Activated CD4-positive, CD25-positive, alpha-beta regulatory T cell treated with anti-CD3 and anti-CD28 coated beads, Interleukin-2, amount 50 U/mL, for 24 hours (primary cell): ENCODE data around the gene HSPG2.
"Not testable (repeated sequence)": the region's sequence is repeated elsewhere in the genome, so short reads cannot be mapped to it uniquely, and the experiment has no call there.

ENCODE experiments used
- ATAC-seq, 2 donors: fragments of 150-1000 bp; cut with Tn5 transposase; one replicate each; pipeline ENCODE4 v1.10.0; 2021; ENCODE audit warnings: mild to moderate bottlenecking in 1 of 2, moderate library complexity in 1 of 2

Gene HSPG2

DNA sequence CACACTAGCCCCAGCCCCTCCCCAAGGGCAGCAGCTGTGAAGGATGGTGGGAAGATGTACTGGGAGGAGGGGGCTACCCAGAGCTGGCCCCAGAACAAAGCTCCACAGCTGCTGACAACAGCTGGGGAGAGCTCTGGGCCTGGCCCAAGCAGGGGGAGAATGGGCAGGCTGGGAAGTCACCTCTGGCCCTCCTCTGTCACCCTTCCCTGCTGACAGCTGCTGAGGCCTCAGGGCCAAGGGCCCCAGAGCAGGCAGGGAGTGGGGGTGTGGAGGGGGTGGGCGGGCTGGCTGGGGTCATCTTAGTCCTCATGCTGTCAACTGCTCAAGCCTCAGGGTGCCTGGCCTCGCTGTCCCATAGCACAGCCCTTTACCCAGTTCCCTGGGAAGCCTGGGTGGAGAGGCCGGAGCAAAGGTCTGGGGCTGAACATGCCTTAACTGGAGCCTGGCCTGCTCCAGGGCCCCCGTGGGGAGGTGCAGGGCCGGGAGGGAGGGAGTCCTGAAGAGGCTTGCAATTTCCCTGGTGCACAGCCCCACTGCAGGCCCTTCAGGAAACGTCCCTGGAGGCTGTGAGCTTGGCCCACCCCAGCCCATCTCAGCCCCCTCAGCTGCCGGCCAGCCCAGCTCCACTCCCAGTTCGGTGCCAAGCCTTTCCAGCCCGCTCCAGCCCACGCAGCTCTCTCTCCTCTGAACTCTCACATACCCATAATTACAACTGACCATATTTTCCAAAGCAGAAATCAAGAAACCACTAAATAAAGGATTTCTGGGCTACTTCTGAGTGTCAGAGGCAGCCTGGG, 25.7 kb downstream of the HSPG2 start:
- no peak for ATAC-seq

- no peak for ATAC-seq
Observed at GRCh38 chr1:21910558-21911204, 26.4 kb downstream of the HSPG2 start.

GRCh38 chr1:21909787-21910503, 27.2 kb downstream of the HSPG2 start:
- ATAC-seq, result peak; percentile 20 to 44

DNA sequence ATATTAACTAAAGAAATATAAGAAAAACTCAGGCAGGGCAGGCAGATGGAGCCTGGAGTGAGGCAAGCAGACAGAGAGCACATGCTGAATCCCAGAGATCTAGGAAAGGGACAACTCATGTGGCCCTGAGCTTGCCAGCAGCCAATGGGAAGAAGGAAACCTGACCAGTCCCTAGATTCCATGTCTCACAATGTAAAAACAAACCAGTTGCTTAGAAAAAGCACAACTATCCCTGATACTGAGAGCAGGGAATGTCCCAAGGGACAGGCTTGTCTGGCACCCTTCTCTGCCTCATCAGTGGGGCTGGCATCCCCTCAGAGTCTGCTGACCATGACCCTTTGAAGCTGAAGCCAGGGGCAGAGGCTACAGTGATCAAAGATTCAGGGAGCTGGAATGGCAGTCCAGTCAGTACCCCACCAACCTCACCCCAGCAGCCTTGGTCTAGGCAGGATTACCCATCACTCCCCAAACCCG, 27.8 kb downstream of the HSPG2 start:
- ATAC-seq, result no peak

DNA sequence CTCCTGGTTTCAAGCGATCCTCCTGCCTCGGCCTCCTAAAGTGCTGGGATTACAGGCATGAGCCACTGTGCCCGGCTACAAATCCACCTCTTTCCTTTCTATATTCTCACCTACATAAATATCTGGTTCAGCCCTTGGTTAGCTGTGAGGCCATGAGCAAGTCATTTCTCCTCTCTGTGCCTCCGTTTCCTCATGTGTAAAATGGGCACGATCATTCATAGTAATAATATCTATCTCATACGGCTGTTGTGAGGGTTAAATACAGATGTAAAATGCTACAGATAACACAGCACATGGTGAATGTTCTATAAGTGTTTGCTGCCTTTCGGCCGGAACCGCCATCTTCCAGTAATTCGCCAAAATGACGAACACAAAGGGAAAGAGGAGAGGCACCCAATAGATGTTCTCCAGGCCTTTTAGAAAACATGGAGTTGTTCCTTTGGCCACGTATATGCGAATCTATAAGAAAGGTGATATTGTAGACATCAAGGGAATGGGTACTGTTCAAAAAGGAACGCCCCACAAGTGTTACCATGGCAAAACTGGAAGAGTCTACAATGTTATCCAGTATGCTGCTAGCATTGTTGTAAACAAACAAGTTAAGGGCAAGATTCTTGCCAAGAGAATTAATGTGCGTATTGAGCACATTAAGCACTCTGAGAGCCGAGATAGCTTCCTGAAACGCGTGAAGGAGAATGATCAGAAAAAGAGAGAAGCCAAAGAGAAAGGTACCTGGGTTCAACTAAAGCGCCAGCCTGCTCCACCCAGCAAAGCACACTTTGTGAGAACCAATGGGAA, 29.2 kb downstream of the HSPG2 start:
- ATAC-seq, result not testable (repeated sequence)

DNA sequence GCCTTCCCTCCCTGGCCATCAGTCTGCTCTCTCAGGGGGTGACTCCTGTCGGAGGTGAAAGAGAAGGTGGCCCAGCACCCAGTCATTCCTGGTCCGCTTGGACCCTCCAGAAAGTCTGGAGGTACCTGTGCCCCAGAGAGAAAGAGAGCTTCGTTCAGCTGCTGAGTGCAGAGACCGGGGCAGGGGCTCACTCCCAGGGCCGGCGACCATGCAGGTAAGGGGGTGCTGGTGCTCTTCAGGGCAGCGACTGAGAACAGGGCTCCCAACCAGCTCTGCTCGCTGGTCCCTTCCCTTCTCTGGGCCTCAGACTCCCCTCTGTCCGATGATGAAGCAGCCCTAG, 30.1 kb downstream of the HSPG2 start:
- no peak for ATAC-seq

DNA sequence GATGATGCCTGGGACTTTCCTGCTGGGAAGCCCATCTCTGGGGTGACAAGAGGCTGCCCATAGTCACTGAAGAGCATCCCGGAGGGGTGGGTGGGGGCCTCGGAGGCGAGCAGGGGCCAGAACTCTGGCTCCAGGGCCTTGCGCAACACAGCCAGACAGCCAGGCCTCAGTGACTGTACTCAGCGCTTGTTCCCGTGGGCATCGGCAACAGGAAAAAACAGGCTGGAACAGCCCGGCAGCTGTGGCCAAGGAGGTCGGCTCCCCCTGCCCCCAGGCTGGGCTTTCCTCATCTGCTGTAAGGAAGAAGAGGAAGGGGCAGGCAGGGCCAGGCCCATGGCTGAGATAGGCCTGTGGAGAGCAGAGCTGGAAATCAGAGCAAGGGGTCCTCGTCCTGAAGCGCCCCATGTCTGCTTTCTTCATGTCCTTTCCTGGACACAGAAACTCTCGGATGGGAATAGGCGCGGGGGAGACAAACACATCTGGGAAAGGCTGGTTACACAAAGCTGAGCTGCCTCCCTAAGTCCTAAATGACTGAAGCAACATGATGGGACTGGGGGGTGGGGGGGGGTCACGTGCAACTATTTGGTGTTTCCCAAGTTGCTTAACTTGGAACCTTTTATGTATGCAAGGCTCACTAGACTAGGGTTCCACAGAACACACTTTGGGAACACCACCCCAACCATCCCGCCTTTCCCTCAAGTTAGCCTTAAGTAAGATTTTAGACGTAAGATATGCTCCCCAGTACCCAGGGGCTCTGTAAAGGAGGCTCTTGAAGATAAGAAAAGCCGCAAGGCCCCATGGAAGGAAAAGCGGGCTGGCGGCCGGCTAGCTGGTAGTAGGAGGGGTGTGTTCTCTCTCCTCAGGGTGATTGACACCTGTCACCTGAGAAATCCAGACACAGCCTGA, 30.7 kb downstream of the HSPG2 start:
- ATAC-seq, result no peak

GRCh38 chr1:21904704-21905520, 32.2 kb downstream of the HSPG2 start:
- no peak for ATAC-seq

- ATAC-seq, result no peak
Observed at GRCh38 chr1:21904454-21904703, 32.7 kb downstream of the HSPG2 start.

GRCh38 chr1:21903638-21904453, 33.3 kb downstream of the HSPG2 start:
- no peak for ATAC-seq

- no peak for ATAC-seq
Observed at GRCh38 chr1:21902026-21903012, 34.8 kb downstream of the HSPG2 start.

DNA sequence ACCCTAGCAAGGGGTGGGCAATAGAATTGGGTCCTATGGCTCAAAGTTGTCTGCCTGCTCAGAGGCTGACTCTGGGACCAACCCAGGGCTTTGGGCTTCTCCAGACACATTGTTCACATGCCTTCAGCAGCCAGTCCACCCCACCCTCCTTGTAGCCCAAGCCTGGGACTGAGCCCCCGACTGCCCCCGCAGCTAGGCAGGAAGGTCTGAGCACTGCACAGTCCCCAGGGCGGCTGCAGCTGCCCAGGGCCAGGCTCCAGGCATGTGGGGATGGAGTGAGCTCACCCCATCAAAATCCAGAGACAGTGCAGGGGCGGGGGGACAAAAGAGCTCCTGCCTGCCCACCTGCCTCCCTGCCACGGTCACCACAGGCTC, 35.6 kb downstream of the HSPG2 start:
- no peak for ATAC-seq

DNA sequence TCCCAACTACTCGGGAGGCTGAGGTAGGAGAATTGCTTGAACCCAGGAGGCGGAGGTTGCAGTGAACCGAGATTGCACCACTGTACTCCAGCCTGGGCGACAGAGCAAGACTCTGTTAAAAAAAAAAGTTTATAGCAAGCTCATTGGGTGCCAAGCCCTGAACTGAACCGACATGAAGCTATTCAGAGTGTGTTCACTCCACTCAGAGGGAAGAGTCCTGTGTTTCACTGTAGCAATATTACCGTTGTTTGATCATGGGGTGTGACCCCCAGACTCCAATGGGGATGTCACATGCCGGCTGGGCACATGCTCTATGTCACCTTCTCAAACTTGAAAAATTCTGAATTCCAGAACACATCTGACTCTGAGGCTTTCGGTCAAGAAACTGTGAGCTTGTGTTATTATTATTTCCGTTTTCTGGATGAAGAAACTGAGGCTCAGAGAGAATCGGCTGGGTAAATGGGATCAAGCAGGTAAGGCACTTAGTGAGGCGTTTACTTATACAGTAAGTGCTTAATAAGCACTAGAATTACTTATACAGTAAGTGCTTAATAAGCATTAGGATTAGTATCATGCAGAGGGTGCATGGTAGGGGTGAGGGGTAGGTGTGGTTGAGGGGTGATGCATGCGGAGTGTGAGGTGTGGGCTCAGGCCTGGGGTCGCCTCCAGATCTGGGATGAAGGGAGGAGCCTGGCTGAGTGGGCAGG, 36.2 kb downstream of the HSPG2 start:
- no peak for ATAC-seq

GRCh38 chr1:21899987-21900386, 37.1 kb downstream of the HSPG2 start:
- ATAC-seq, result no peak

- no peak for ATAC-seq
Observed at GRCh38 chr1:21899267-21899810, 37.8 kb downstream of the HSPG2 start.

GRCh38 chr1:21898326-21899200, 38.5 kb downstream of the HSPG2 start:
- no peak for ATAC-seq

GRCh38 chr1:21897844-21898243, 39.3 kb downstream of the HSPG2 start:
- ATAC-seq, result no peak
